ENCODE results near the gene CFAP161.

DNA sequence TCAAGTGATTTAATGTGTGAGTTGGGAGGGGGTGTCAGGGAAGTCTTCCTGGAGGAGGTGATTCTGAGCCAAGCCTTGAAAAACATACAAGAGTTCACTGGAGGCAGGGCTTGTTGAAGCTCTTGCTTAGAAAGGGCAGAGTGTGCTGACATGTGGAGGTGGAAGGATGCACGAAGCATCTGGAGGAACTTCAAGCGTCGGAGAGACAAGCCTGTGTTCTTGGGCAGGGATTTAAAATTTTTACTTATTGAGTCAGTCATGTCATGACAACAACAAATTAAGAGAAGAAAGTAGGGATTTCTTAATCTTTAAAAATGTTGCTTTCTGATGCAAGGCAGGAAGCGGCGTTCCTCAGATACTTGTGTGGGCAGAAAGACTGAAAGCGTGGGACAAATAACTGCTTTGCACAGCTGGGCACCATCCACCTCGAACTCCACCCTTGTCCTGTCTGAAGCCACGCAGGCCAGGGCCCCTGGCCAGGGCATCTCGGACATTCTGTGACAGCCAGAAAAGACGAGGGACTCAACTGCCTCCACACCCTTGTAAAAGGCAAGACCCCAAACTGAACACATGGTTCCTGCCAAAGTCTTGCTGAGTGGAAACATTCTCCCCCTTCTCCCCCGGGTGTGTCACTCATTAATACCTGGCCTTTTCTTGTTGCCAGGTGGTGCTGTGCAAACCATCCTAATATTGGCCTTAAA lies 55.7 kb downstream of the CFAP161 start:
- TF ChIP-seq, protein P1, sequence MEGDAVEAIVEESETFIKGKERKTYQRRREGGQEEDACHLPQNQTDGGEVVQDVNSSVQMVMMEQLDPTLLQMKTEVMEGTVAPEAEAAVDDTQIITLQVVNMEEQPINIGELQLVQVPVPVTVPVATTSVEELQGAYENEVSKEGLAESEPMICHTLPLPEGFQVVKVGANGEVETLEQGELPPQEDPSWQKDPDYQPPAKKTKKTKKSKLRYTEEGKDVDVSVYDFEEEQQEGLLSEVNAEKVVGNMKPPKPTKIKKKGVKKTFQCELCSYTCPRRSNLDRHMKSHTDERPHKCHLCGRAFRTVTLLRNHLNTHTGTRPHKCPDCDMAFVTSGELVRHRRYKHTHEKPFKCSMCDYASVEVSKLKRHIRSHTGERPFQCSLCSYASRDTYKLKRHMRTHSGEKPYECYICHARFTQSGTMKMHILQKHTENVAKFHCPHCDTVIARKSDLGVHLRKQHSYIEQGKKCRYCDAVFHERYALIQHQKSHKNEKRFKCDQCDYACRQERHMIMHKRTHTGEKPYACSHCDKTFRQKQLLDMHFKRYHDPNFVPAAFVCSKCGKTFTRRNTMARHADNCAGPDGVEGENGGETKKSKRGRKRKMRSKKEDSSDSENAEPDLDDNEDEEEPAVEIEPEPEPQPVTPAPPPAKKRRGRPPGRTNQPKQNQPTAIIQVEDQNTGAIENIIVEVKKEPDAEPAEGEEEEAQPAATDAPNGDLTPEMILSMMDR (IDR thresholded peaks at IDR 0.05) = no peak
- no peak for TF ChIP-seq POLR2A (IDR thresholded peaks at IDR 0.05)
